Measurements from ENCODE around the gene SFMBT2. TPM values are rescaled to one million over a fixed set of nuclear protein-coding genes. Genes with fewer than 3 reads are reported as not detected.

The SFMBT2 gene
- total and polyA plus RNA-seq, 10 of the 15 experiments (the other 5 are each of a cell fraction or from before 2014, with no cell fraction given), result 2.8 to 29.6 (median 15.1) TPM

GRCh38 chr10:7449063-7449695 lies 38.3 kb upstream of the SFMBT2 start:
- DNase-seq (ENCODE audit: low read depth, low spot score) (no peak), FAIRE-seq (no peak), ATAC-seq (no peak)
- H3K27ac ChIP-seq (ENCODE audit: control insufficient read depth, insufficient read depth), result no peak overlapping the region
- H3K4me2 ChIP-seq (ENCODE audit: control insufficient read depth, insufficient read depth), result no peak overlapping the region
- no peaks in the 10 kb centered on the region for H3K27me3 ChIP-seq (replicated peaks in 1 of 2; ENCODE audit: control insufficient read depth in 2 of 2, insufficient read depth in 2 of 2, low read length in 1 of 2)
- no peaks in the 10 kb centered on the region for H3K79me2 ChIP-seq (ENCODE audit: control insufficient read depth, insufficient read depth, low read length)
- H3K36me3 ChIP-seq (ENCODE audit: control insufficient read depth in 2 of 2, insufficient read depth in 2 of 2, low read length in 1 of 2), result no peaks in the 10 kb centered on the region
- in situ Hi-C loops (cut with MboI), result no loop called here
- H3K9ac ChIP-seq (ENCODE audit: control insufficient read depth, insufficient read depth, low read length), result no peak overlapping the region
- SMC1A ChIA-PET (ENCODE audit: uncharacterized antibody, unreplicated experiment), result interaction anchor here (1.8 kb wide), 1 partner anchor 12 kb away, joined by 6 read pairs; no protein-coding TSS in a partner anchor
- RAD21 ChIA-PET (ENCODE audit: unreplicated experiment), result no interaction called here
- no peak overlapping the region for H3K4me3 ChIP-seq
- peaks cover 12% of the 10 kb centered on the region for H3K9me3 ChIP-seq (replicated peaks; ENCODE audit: control insufficient read depth, insufficient read depth, low read length)
- no peak overlapping the region for H2AFZ ChIP-seq (ENCODE audit: control insufficient read depth, low read depth, low read length)
- POLR2A ChIA-PET, result interaction anchor here (0.6 kb wide), 1 partner anchor 136 kb away, joined by 5 read pairs; no protein-coding TSS in a partner anchor
- 58% methylated on average over 4 of the region's 4 CpGs for WGBS (ENCODE audit: insufficient coverage, insufficient replicate concordance, low lambda C conversion rate, missing lambda C conversion rate)
- BruUV-seq (replicated peaks), result no TSS peak
- intact Hi-C loops (cut with micrococcal nuclease; ENCODE audit: unreplicated experiment), result no loop called here
- no peaks in the 10 kb centered on the region for H4K20me1 ChIP-seq (ENCODE audit: control insufficient read depth, insufficient read depth)
- CTCF ChIA-PET, result interaction anchor here (1.0 kb wide), 1 partner anchor 11 kb away, joined by 3 read pairs; no protein-coding TSS in a partner anchor
- H3K4me1 ChIP-seq (ENCODE audit: control insufficient read depth, insufficient read depth, low read length), result peaks cover 18% of the 10 kb centered on the region
- TF ChIP-seq POLR2AphosphoS5 (IDR thresholded peaks at IDR 0.05; ENCODE audit: low read length) (no peak), RUNX3 (IDR thresholded peaks at IDR 0.05; ENCODE audit: low read length) (0 out of 2 replicates have a peak, but pooled peaks have one; percentile 19), ZNF24 (IDR thresholded peaks at IDR 0.05) (no peak), KLF5 (IDR thresholded peaks at IDR 0.05; ENCODE audit: partially characterized antibody) (peak; percentile 59), MEF2B (IDR thresholded peaks at IDR 0.05; ENCODE audit: partially characterized antibody, poor library complexity, severe bottlenecking) (peak; percentile 20), SMARCA5 (IDR thresholded peaks at IDR 0.05) (no peak), TCF7 (IDR thresholded peaks at IDR 0.05; ENCODE audit: borderline replicate concordance) (0 out of 2 replicates have a peak, but pooled peaks have one; percentile 35), POLR2AphosphoS2 (IDR thresholded peaks at IDR 0.05; ENCODE audit: low read depth, low read length) (no peak), CEBPB (IDR thresholded peaks at IDR 0.05; ENCODE audit: borderline replicate concordance in 1 of 2, low read depth in 2 of 2, low read length in 2 of 2) (no peak), CBX3 (IDR thresholded peaks at IDR 0.05; ENCODE audit: borderline replicate concordance, low read depth) (no peak), SMAD1 (IDR thresholded peaks at IDR 0.05; ENCODE audit: low read depth, partially characterized antibody) (no peak)
- TF ChIP-seq, protein P1, sequence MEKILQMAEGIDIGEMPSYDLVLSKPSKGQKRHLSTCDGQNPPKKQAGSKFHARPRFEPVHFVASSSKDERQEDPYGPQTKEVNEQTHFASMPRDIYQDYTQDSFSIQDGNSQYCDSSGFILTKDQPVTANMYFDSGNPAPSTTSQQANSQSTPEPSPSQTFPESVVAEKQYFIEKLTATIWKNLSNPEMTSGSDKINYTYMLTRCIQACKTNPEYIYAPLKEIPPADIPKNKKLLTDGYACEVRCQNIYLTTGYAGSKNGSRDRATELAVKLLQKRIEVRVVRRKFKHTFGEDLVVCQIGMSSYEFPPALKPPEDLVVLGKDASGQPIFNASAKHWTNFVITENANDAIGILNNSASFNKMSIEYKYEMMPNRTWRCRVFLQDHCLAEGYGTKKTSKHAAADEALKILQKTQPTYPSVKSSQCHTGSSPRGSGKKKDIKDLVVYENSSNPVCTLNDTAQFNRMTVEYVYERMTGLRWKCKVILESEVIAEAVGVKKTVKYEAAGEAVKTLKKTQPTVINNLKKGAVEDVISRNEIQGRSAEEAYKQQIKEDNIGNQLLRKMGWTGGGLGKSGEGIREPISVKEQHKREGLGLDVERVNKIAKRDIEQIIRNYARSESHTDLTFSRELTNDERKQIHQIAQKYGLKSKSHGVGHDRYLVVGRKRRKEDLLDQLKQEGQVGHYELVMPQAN (conservative IDR thresholded peaks at IDR 0.05), result no peak
- TF ChIP-seq, protein P2, sequence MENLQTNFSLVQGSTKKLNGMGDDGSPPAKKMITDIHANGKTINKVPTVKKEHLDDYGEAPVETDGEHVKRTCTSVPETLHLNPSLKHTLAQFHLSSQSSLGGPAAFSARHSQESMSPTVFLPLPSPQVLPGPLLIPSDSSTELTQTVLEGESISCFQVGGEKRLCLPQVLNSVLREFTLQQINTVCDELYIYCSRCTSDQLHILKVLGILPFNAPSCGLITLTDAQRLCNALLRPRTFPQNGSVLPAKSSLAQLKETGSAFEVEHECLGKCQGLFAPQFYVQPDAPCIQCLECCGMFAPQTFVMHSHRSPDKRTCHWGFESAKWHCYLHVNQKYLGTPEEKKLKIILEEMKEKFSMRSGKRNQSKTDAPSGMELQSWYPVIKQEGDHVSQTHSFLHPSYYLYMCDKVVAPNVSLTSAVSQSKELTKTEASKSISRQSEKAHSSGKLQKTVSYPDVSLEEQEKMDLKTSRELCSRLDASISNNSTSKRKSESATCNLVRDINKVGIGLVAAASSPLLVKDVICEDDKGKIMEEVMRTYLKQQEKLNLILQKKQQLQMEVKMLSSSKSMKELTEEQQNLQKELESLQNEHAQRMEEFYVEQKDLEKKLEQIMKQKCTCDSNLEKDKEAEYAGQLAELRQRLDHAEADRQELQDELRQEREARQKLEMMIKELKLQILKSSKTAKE (IDR thresholded peaks at IDR 0.05; ENCODE audit: low read depth, poor library complexity, severe bottlenecking), result peak; percentile 60
- TF ChIP-seq, protein P3, sequence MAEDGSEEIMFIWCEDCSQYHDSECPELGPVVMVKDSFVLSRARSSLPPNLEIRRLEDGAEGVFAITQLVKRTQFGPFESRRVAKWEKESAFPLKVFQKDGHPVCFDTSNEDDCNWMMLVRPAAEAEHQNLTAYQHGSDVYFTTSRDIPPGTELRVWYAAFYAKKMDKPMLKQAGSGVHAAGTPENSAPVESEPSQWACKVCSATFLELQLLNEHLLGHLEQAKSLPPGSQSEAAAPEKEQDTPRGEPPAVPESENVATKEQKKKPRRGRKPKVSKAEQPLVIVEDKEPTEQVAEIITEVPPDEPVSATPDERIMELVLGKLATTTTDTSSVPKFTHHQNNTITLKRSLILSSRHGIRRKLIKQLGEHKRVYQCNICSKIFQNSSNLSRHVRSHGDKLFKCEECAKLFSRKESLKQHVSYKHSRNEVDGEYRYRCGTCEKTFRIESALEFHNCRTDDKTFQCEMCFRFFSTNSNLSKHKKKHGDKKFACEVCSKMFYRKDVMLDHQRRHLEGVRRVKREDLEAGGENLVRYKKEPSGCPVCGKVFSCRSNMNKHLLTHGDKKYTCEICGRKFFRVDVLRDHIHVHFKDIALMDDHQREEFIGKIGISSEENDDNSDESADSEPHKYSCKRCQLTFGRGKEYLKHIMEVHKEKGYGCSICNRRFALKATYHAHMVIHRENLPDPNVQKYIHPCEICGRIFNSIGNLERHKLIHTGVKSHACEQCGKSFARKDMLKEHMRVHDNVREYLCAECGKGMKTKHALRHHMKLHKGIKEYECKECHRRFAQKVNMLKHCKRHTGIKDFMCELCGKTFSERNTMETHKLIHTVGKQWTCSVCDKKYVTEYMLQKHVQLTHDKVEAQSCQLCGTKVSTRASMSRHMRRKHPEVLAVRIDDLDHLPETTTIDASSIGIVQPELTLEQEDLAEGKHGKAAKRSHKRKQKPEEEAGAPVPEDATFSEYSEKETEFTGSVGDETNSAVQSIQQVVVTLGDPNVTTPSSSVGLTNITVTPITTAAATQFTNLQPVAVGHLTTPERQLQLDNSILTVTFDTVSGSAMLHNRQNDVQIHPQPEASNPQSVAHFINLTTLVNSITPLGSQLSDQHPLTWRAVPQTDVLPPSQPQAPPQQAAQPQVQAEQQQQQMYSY (CRISPR knock-in tag; IDR thresholded peaks at IDR 0.05), result no peak
- TF ChIP-seq, protein P4, sequence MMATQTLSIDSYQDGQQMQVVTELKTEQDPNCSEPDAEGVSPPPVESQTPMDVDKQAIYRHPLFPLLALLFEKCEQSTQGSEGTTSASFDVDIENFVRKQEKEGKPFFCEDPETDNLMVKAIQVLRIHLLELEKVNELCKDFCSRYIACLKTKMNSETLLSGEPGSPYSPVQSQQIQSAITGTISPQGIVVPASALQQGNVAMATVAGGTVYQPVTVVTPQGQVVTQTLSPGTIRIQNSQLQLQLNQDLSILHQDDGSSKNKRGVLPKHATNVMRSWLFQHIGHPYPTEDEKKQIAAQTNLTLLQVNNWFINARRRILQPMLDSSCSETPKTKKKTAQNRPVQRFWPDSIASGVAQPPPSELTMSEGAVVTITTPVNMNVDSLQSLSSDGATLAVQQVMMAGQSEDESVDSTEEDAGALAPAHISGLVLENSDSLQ (IDR thresholded peaks at IDR 0.05), result peak; percentile 37; the same call in 1 of the 2 replicates
